SK-N-SH treated with all-trans-retinoic acid at 6 μM for 48 hours (cell line): Measurements from ENCODE around the gene CRABP1.

Source experiments
- ATAC-seq: fragments of 200-7000 bp; cut with Tn5 transposase; 3 replicates; pipeline ENCODE4 v1.9.1; 2020; ENCODE audit warnings: mild to moderate bottlenecking, moderate library complexity
- ARNTL ChIP-seq: fragments of 450-650 bp; formaldehyde crosslinking; IDR thresholded peaks from 2 replicates; pipeline ENCODE4 v1.5.0; 2020; ENCODE audit warnings: low read depth, mild to moderate bottlenecking, moderate library complexity, borderline replicate concordance
- BACH2 ChIP-seq: fragments of 250-450 bp; sonication (Bioruptor Pico); IDR thresholded peaks from 2 replicates; pipeline ENCODE4 v1.9.0; 2021; ENCODE audit warnings: mild to moderate bottlenecking, borderline replicate concordance
- CSDC2 ChIP-seq: fragments of 250-450 bp; sonication (Bioruptor Pico); IDR thresholded peaks from 2 replicates; pipeline ENCODE4 v1.5.0; 2020; ENCODE audit warnings: mild to moderate bottlenecking, moderate library complexity
- ESRRG ChIP-seq: fragments of 250-450 bp; sonication (Bioruptor Pico); IDR thresholded peaks from 2 replicates; pipeline ENCODE4 v1.6.1; 2021; ENCODE audit warnings: mild to moderate bottlenecking
- GLIS3 ChIP-seq: fragments of 250-450 bp; sonication (Bioruptor Pico); IDR thresholded peaks from 2 replicates; pipeline ENCODE4 v1.5.0; 2020; ENCODE audit warnings: mild to moderate bottlenecking, moderate library complexity
- OSR1 ChIP-seq: fragments of 250-450 bp; sonication (Bioruptor Pico); IDR thresholded peaks from 2 replicates; pipeline ENCODE4 v1.8.0; 2022; ENCODE audit warnings: moderate library complexity, mild to moderate bottlenecking, inconsistent platforms
- PPARA ChIP-seq: fragments of 250-450 bp; sonication (Bioruptor Pico); IDR thresholded peaks from 2 replicates; pipeline ENCODE4 v1.5.0; 2020; ENCODE audit warnings: mild to moderate bottlenecking, borderline replicate concordance
- RARB ChIP-seq: fragments of 250-450 bp; sonication (Bioruptor Pico); IDR thresholded peaks from 2 replicates; pipeline ENCODE4 v1.8.0; 2021; ENCODE audit warnings: mild to moderate bottlenecking, moderate library complexity
- SNAI2 ChIP-seq: fragments of 250-450 bp; sonication (Bioruptor Pico); IDR thresholded peaks from 2 replicates; pipeline ENCODE4 v1.5.0; 2020; ENCODE audit warnings: mild to moderate bottlenecking, moderate library complexity
- TCF4 ChIP-seq: fragments of 250-450 bp; sonication (Bioruptor Pico); IDR thresholded peaks from 2 replicates; pipeline ENCODE4 v1.8.0; 2021; ENCODE audit warnings: mild to moderate bottlenecking, moderate library complexity, borderline replicate concordance
- TOX ChIP-seq: fragments of 250-450 bp; sonication (Bioruptor Pico); IDR thresholded peaks from 2 replicates; pipeline ENCODE4 v1.8.0; 2021; ENCODE audit warnings: mild to moderate bottlenecking, moderate library complexity, borderline replicate concordance
- ZC3H10 ChIP-seq: fragments of 250-450 bp; sonication (Bioruptor Pico); IDR thresholded peaks from 2 replicates; pipeline ENCODE4 v1.5.1; 2021; ENCODE audit warnings: mild to moderate bottlenecking, moderate library complexity
- ZFP3 ChIP-seq: fragments of 250-450 bp; sonication (Bioruptor Pico); IDR thresholded peaks from 2 replicates; pipeline ENCODE4 v1.5.0; 2020; ENCODE audit warnings: mild to moderate bottlenecking, moderate library complexity
- ZFP30 ChIP-seq: fragments of 450-650 bp; formaldehyde crosslinking; IDR thresholded peaks from 2 replicates; pipeline ENCODE4 v1.5.0; 2022; ENCODE audit warnings: mild to moderate bottlenecking, moderate library complexity
- ZNF565 ChIP-seq: fragments of 450-650 bp; formaldehyde crosslinking; conservative IDR thresholded peaks from 2 replicates; pipeline ENCODE4 v1.5.0; 2020; ENCODE audit warnings: low read depth, mild to moderate bottlenecking, moderate library complexity
- ZNF70 ChIP-seq: fragments of 450-650 bp; formaldehyde crosslinking; IDR thresholded peaks from 2 replicates; pipeline ENCODE4 v1.5.0; 2020; ENCODE audit warnings: mild to moderate bottlenecking, moderate library complexity
- TF ChIP-seq, protein P1 (sequence below): fragments of 250-450 bp; sonication (Bioruptor Pico); IDR thresholded peaks from 2 replicates; pipeline ENCODE4 v1.8.0; 2020; ENCODE audit warnings: mild to moderate bottlenecking, moderate library complexity, borderline replicate concordance
- TF ChIP-seq, protein P2 (sequence below): fragments of 250-450 bp; sonication (Bioruptor Pico); IDR thresholded peaks from 2 replicates; pipeline ENCODE4 v1.5.1; 2020; ENCODE audit warnings: low read depth, mild to moderate bottlenecking, moderate library complexity
- TF ChIP-seq, protein P3 (sequence below): fragments of 250-450 bp; sonication (Bioruptor Pico); IDR thresholded peaks from 2 replicates; pipeline ENCODE4 v1.5.1; 2021; ENCODE audit warnings: mild to moderate bottlenecking, moderate library complexity

CRABP1 gene

DNA sequence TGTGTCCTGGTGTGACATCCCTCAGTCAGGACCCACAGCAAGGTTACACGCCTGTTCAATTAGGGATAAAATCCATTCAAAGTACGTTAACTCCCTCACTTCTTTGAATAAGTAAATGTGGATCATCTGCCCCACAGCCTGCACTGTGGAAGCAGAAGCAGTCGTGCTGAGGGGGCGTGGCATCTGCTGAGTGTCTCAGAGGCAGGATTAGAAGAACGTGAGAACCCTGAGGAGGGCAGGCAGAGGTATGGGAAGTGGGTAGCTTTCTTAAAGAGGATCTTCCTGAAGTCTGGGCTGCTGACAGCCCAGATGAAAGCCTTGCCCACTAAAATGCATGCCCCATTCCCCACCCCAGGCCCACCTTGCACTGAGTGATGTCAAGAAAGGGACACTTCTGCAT, 28.5 kb downstream of the CRABP1 start:
- peak; percentile 51 for ATAC-seq
- TF ChIP-seq ZNF565 (CRISPR knock-in tag) (no peak), RARB (CRISPR knock-in tag) (no peak)
- TF ChIP-seq, protein P1, sequence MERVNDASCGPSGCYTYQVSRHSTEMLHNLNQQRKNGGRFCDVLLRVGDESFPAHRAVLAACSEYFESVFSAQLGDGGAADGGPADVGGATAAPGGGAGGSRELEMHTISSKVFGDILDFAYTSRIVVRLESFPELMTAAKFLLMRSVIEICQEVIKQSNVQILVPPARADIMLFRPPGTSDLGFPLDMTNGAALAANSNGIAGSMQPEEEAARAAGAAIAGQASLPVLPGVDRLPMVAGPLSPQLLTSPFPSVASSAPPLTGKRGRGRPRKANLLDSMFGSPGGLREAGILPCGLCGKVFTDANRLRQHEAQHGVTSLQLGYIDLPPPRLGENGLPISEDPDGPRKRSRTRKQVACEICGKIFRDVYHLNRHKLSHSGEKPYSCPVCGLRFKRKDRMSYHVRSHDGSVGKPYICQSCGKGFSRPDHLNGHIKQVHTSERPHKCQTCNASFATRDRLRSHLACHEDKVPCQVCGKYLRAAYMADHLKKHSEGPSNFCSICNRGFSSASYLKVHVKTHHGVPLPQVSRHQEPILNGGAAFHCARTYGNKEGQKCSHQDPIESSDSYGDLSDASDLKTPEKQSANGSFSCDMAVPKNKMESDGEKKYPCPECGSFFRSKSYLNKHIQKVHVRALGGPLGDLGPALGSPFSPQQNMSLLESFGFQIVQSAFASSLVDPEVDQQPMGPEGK = no peak

DNA sequence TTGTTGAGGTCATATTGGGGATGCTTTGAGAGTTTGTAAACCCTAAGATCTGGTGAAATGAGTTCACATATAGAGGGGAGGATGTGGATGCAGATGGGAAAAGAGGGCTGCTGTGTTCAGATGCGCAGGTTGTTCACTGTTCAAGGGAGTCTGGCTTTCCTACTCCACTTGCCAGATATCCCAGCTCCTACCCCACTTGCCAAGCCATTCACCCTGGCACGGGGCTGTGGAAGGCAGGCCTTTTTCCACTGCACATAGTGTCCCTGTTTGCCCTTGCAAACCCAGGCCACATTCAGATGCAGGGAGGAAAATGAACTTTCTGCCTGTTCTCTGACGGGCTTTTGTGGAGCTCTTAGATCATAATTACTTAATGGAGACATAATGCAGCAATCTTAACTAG, 29.0 kb downstream of the CRABP1 start:
- no peak for TF ChIP-seq SNAI2 (CRISPR knock-in tag)
- TF ChIP-seq ARNTL (CRISPR knock-in tag) = no peak
- no peak for TF ChIP-seq PPARA (CRISPR knock-in tag)
- TF ChIP-seq RARB (CRISPR knock-in tag) = no peak
- no peak for TF ChIP-seq ZNF70 (CRISPR knock-in tag)
- no peak for TF ChIP-seq ZNF565 (CRISPR knock-in tag)
- TF ChIP-seq, protein P2, sequence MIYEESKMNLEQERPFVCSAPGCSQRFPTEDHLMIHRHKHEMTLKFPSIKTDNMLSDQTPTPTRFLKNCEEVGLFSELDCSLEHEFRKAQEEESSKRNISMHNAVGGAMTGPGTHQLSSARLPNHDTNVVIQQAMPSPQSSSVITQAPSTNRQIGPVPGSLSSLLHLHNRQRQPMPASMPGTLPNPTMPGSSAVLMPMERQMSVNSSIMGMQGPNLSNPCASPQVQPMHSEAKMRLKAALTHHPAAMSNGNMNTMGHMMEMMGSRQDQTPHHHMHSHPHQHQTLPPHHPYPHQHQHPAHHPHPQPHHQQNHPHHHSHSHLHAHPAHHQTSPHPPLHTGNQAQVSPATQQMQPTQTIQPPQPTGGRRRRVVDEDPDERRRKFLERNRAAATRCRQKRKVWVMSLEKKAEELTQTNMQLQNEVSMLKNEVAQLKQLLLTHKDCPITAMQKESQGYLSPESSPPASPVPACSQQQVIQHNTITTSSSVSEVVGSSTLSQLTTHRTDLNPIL (CRISPR knock-in tag) = no peak
- TF ChIP-seq ESRRG (CRISPR knock-in tag) = no peak
- TF ChIP-seq TCF4 (CRISPR knock-in tag) = no peak
- TF ChIP-seq ZFP3 (CRISPR knock-in tag) = no peak
- TF ChIP-seq GLIS3 (CRISPR knock-in tag) = no peak
- no peak for TF ChIP-seq ZC3H10
- TF ChIP-seq, protein P3, sequence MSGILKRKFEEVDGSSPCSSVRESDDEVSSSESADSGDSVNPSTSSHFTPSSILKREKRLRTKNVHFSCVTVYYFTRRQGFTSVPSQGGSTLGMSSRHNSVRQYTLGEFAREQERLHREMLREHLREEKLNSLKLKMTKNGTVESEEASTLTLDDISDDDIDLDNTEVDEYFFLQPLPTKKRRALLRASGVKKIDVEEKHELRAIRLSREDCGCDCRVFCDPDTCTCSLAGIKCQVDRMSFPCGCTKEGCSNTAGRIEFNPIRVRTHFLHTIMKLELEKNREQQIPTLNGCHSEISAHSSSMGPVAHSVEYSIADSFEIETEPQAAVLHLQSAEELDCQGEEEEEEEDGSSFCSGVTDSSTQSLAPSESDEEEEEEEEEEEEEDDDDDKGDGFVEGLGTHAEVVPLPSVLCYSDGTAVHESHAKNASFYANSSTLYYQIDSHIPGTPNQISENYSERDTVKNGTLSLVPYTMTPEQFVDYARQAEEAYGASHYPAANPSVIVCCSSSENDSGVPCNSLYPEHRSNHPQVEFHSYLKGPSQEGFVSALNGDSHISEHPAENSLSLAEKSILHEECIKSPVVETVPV = no peak
- no peak for ATAC-seq

DNA sequence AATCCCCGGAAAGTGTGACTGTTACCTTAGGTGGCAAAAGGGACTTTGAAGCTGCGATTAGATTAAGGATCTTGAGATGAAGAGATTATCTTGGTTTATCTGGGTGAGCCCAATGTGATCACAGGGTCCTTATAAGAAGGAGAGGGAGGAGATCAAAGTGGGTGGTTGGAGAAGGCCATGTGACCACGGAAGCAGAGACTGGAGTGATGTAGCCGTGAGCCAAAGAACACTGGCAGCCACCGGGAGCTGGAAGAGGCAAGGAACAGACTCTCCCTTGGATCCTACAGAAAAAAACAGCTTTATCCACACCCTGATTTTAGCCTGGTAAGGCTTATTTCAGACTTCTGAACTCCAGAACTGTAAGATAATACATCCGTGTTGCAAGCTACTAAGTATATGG, 29.9 kb downstream of the CRABP1 start:
- no peak for ATAC-seq
- no peak for TF ChIP-seq ZFP3 (CRISPR knock-in tag)
- TF ChIP-seq, protein P1 = no peak
- TF ChIP-seq TOX = no peak
- TF ChIP-seq, protein P3 = no peak
- no peak for TF ChIP-seq PPARA (CRISPR knock-in tag)
- TF ChIP-seq ZC3H10 = no peak
- no peak for TF ChIP-seq TCF4 (CRISPR knock-in tag)
- no peak for TF ChIP-seq ZFP30 (CRISPR knock-in tag)
- no peak for TF ChIP-seq ZNF565 (CRISPR knock-in tag)
- no peak for TF ChIP-seq BACH2 (CRISPR knock-in tag)
- TF ChIP-seq ARNTL (CRISPR knock-in tag) = no peak
- TF ChIP-seq ESRRG (CRISPR knock-in tag) = no peak
- no peak for TF ChIP-seq OSR1 (CRISPR knock-in tag)
- TF ChIP-seq, protein P2 (CRISPR knock-in tag) = no peak
- no peak for TF ChIP-seq CSDC2 (CRISPR knock-in tag)
- no peak for TF ChIP-seq RARB (CRISPR knock-in tag)
- no peak for TF ChIP-seq SNAI2 (CRISPR knock-in tag)
- TF ChIP-seq ZNF70 (CRISPR knock-in tag) = no peak
